Activated CD4-positive, alpha-beta T cell treated with anti-CD3 and anti-CD28 coated beads for 1 hour (primary cell): ENCODE data around the gene ZBTB45.
A peak's percentile ranks its signal among the peaks of the same experiment; 100 is the strongest.
"Not testable (repeated sequence)": the region's sequence is repeated elsewhere in the genome, so short reads cannot be mapped to it uniquely, and the experiment has no call there.

ENCODE experiments used
- DNase-seq: peaks from one replicate; pipeline ENCODE4 v3.0.0-alpha.2; 2020

ZBTB45 gene

DNA sequence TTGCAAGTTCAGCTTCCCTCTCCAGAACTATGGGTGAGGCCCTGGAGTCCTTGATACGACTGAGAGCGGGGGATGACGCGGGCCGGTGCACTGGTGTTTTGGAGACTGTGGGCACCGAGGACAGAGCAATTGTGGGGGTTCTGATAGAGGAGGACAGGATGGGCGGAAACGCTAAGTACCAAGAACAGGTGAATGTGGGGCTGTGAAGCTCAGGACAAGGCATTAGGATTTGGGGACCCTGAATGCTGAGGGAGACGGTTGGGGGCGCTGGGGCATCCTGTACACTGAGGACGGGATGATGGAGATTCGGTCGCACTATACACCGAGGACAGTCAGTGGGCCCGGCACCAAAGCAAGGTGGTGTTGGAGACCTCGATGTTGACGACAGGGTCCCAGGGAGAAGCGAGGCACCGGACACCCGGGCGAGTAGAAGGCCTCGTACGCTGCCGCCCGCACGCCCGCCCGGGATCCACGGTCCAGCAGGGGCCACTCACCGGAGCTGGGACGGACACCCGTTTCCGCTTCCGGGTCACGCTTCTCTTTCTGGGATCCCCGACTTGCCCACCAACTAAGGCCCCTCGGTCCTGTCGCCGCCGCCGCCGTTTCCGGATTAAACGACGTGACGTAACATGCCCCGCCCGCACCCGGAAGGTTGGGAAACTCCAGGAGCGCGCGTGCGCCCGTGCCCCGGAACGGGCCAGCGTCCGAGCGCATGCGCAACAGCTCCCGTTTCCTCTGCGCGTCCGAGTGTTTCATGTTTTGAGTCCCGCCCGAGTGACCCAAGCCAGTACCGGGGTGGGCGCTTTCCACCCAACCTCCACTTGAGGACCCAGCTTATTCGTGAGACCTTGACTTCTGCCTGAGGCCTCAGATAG lies 35.1 kb upstream of the ZBTB45 start, which contains the start of gene CHMP2A:
Gene CHMP2A, minus strand, starts transcription at position 612 of the 875 bp plus-strand sequence. CDS start 893 bp downstream, outside the sequence.
- peak; percentile 96 for DNase-seq

- DNase-seq: no peak
These were observed 34.3 kb upstream of the ZBTB45 start for GRCh38 chr19:58553799-58554493.

- no peak for DNase-seq
These were observed 33.0 kb upstream of the ZBTB45 start for GRCh38 chr19:58552655-58553054.

- no peak for DNase-seq
These were observed 32.2 kb upstream of the ZBTB45 start for GRCh38 chr19:58551577-58552471.

- DNase-seq: no peak
These were observed 31.5 kb upstream of the ZBTB45 start for GRCh38 chr19:58551123-58551497.

- no peak for DNase-seq
These were observed 30.9 kb upstream of the ZBTB45 start for GRCh38 chr19:58550362-58551122.

- no peak for DNase-seq
These were observed 30.2 kb upstream of the ZBTB45 start for GRCh38 chr19:58549664-58550361.

- no peak for DNase-seq
These were observed 29.5 kb upstream of the ZBTB45 start for GRCh38 chr19:58548859-58549663.

DNA sequence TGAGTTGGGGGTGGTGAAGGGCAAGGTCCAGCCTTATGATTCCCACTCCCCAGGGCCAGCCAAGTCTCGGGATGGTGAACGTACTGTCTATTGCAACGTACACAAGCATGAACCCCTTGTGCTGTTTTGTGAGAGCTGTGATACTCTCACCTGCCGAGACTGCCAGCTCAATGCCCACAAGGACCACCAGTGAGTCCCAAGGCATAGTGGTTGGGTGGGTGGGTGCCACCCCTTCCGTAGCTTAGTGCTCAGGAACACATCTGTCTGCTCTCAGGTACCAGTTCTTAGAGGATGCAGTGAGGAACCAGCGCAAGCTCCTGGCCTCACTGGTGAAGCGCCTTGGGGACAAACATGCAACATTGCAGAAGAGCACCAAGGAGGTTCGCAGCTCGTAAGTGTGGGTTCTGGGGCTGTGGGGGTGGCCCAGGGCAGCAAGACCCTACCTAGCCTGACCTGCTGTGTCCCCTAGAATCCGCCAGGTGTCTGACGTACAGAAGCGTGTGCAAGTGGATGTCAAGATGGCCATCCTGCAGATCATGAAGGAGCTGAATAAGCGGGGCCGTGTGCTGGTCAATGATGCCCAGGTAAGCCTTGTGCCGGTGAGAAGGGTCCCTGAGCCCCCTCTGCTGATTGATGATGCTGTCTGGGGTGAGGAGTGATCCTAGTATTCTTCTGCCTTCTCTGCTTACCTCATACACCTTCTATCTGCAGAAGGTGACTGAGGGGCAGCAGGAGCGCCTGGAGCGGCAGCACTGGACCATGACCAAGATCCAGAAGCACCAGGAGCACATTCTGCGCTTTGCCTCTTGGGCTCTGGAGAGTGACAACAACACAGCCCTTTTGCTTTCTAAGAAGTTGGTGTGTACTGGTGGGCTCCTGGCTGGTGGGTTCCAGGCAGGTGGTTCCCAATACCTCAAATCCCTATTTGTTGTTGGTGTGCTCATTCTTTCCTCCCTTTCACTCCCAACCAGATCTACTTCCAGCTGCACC lies 28.0 kb upstream of the ZBTB45 start:
- DNase-seq: no peak

DNA sequence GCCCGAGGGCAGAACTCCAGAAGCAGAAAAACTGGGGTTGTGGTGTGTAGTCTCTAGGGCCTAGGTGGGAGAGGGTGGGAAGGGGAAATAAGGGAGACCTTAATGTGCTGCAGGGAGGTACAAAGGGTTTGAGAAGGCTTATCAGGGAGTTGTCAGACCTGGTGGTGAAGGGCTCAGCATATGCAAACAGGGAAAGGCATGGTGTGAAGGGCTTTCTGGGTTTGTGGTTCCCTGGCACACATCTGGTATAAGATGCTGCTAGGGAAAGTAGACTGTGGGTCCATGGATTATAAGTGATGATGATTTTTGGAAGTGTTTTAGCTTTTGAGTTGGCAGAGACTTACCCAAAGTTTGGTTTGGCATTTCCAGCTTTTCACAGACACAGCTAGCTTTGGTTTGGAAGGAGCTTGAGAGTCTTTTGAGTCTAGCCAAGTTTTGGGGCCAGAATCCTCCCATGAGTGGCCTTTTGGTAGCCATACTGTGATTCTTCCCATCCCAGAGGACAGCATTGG lies 26.5 kb upstream of the ZBTB45 start:
- no peak for DNase-seq

DNA sequence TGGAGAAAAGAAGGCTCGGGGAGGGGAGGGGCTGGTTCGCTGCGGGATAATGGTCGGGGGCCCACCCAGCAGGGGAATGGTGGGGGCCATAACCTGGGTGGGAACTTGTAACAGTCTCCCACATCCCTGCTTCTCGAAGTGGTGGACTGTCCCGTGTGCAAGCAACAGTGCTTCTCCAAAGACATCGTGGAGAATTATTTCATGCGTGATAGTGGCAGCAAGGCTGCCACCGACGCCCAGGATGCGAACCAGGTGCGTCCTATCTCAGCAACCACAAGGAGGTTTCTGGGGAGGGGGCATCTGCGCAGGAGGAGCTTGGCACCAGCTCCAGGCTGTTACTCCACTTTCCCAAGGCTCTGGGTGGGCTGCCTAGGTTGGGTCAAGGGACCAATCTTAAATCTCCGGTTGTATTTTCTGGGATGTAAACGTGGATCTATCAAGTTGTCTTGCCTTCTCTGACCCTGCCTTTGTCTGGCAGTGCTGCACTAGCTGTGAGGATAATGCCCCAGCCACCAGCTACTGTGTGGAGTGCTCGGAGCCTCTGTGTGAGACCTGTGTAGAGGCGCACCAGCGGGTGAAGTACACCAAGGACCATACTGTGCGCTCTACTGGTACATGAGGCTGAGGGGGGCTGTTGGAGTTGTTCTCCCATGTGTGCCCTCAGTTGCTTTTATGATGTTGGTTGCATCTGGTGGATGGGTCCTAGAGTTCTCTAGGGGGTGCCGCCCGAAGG lies 25.8 kb upstream of the ZBTB45 start:
- DNase-seq: no peak

- peak; percentile 72 for DNase-seq
These were observed 25.1 kb upstream of the ZBTB45 start for GRCh38 chr19:58544591-58545285.

GRCh38 chr19:58543826-58544590 lies 24.4 kb upstream of the ZBTB45 start, which contains the start of gene TRIM28:
TRIM28 (plus strand) TSS chr19:58544064; CDS start chr19:58544758, 694 bp downstream.
- peak; percentile 100 for DNase-seq

GRCh38 chr19:58542641-58543372 lies 23.2 kb upstream of the ZBTB45 start:
- DNase-seq: not testable (repeated sequence)

DNA sequence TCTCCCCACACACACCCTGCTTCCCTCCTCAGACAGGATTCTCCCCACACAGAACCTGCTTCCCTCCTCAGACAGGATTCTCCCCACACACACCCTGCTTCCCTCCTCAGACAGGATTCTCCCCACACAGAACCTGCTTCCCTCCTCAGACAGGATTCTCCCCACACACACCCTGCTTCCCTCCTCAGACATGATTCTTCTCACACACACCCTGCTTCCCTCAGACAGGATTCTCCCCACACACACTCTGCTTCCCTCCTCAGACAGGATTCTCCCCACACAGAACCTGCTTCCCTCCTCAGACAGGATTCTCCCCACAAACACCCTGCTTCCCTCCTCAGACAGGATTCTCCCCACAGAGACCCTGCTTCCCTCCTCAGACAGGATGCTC lies 19.6 kb upstream of the ZBTB45 start:
- DNase-seq: not testable (repeated sequence)
